ENCODE results near the gene ZNF630. TPM values are rescaled to one million over a fixed set of nuclear protein-coding genes. Genes with fewer than 3 reads are reported as not detected.

ZNF630 gene
- total RNA-seq, 1 experiment from 2014 or later, result 1.5 TPM

GRCh38 chrX:48025561-48025960 is 45.9 kb downstream of the ZNF630 start:
- no peak overlapping the region for H3K14ac ChIP-seq (ENCODE audit: insufficient read depth, low read length)
- no peak overlapping the region for H4K91ac ChIP-seq (ENCODE audit: insufficient read length, low read depth, low read length)
- no peak overlapping the region for H3K4me2 ChIP-seq (ENCODE audit: insufficient read depth, insufficient read length, low read length)
- peaks cover 34% of the 10 kb centered on the region for H3K9me3 ChIP-seq (ENCODE audit: control insufficient read depth, low read depth, low read length)
- no peaks in the 10 kb centered on the region for H3K4me1 ChIP-seq (ENCODE audit: insufficient read depth, low read length)
- H2BK20ac ChIP-seq (ENCODE audit: low read depth, low read length, poor library complexity, severe bottlenecking), result no peak overlapping the region
- no peak overlapping the region for H3K23ac ChIP-seq (ENCODE audit: insufficient read length, low read depth, low read length)
- peaks cover 0 to 5% (median 0%) of the 10 kb centered on the region in 3 experiments; a peak in 3 of 7 replicates for H3K36me3 Mint-ChIP-seq (ENCODE audit: insufficient read depth in 1 of 3, low read depth in 3 of 3)
- H3T11ph ChIP-seq (ENCODE audit: low read length), result no peak overlapping the region
- H3K9me3 Mint-ChIP-seq, result peaks cover 76 to 78% of the 10 kb centered on the region in 2 experiments
- peak; percentile 70 for TF ChIP-seq CTCF (conservative IDR thresholded peaks at IDR 0.05)
- H2BK5ac ChIP-seq (ENCODE audit: insufficient read length, low read length), result no peak overlapping the region
- no peak overlapping the region; a peak in 2 of 5 replicates for H3K4me3 Mint-ChIP-seq
- H4K20me1 ChIP-seq (ENCODE audit: control insufficient read depth, insufficient read depth, insufficient read length), result no peaks in the 10 kb centered on the region
- no peak overlapping the region for H3K56ac ChIP-seq (ENCODE audit: insufficient read length, low read depth, low read length)
- no peak overlapping the region for H3K4ac ChIP-seq (ENCODE audit: low read depth, low read length)
- no CpG with 5 or more reads among the region's 7 CpGs for WGBS (ENCODE audit: extremely low coverage, insufficient read length, low lambda C conversion rate)
- no peaks in the 10 kb centered on the region for H3K79me1 ChIP-seq (ENCODE audit: insufficient read depth, low read depth, low read length, poor library complexity, severe bottlenecking)
- no peak overlapping the region for H2AFZ ChIP-seq (ENCODE audit: low read length)
- peaks cover 1% of the 10 kb centered on the region for H3K27me3 Mint-ChIP-seq (ENCODE audit: low read depth)
- H3K4me1 Mint-ChIP-seq, result peaks cover 4 to 7% of the 10 kb centered on the region in 2 experiments
- no peak overlapping the region for H3K27ac Mint-ChIP-seq
- no peak overlapping the region for H2BK15ac ChIP-seq (ENCODE audit: low read depth, low read length)
- no peak overlapping the region for H3K27ac ChIP-seq (ENCODE audit: insufficient read length, low read depth, low read length)
- H3K9ac ChIP-seq (ENCODE audit: extremely low read depth, insufficient read length, low read length), result no peak overlapping the region
- no peak overlapping the region for H4K5ac ChIP-seq (ENCODE audit: insufficient read length, low read depth, low read length)
- H3K23me2 ChIP-seq (ENCODE audit: insufficient read length, low read depth, low read length, poor library complexity, severe bottlenecking), result no peaks in the 10 kb centered on the region
- no peak overlapping the region for H2AK5ac ChIP-seq (ENCODE audit: insufficient read length, low read length)
- no peak overlapping the region for H3K18ac ChIP-seq (ENCODE audit: insufficient read length, low read depth, low read length)
- H2BK120ac ChIP-seq (ENCODE audit: low read depth, low read length, poor library complexity, severe bottlenecking), result no peak overlapping the region
- no peak overlapping the region for H4K8ac ChIP-seq (replicated peaks; ENCODE audit: insufficient read length, low read depth, low read length)
- DNase-seq, result peak; percentile 48
- no peak overlapping the region for H2BK12ac ChIP-seq (ENCODE audit: insufficient read length, low read depth, low read length)
- H3K79me2 ChIP-seq (ENCODE audit: insufficient read depth, low read length), result no peaks in the 10 kb centered on the region
- H3K27me3 ChIP-seq (ENCODE audit: insufficient read depth, low read length), result no peaks in the 10 kb centered on the region
